OCI-LY7 (cell line): ENCODE results near the gene FAM240B. TPM values are rescaled to one million over a fixed set of nuclear protein-coding genes. Genes with fewer than 3 reads are reported as not detected.

Experiments
- BruUV-seq: library from RNA; stranded (reverse); fragments of 400-500 nt; replicated peaks from 2 replicates; lab custom pipeline; 2021; lab: Mats Ljungman, UMichigan
- CTCF ChIA-PET: fragments of 300-600 bp; sonication (Branson Sonifier 250); formaldehyde crosslinking; loops from one replicate; lab custom pipeline; 2022; ENCODE audit warnings: antibody characterized with exemption; ENCODE audit not compliant: unreplicated experiment; lab: Charles Lee
- POLR2A ChIA-PET: fragments of 300-600 bp; sonication (Branson Sonifier 250); formaldehyde crosslinking; loops from one replicate; lab custom pipeline; 2022; ENCODE audit warnings: antibody characterized with exemption; lab: Charles Lee
- DNase-seq: peaks from one replicate; pipeline ENCODE4 v3.0.0-alpha.2; 2015; ENCODE audit warnings: low spot score
- H2AFZ ChIP-seq: fragments of 200-600 bp; sonication (generic), shearing (Covaris generic); 2 replicates; pipeline ENCODE4 v1.6.1; 2014; ENCODE audit warnings: mild to moderate bottlenecking, antibody characterized with exemption, low read length, moderate library complexity
- H3K27ac ChIP-seq: fragments of 200-600 bp; sonication (generic); 2 replicates; pipeline ENCODE4 v1.5.1; 2014; ENCODE audit warnings: mixed run types, low read depth, mild to moderate bottlenecking, moderate library complexity, low read length, inconsistent platforms; ENCODE audit not compliant: poor library complexity, severe bottlenecking
- H3K36me3 ChIP-seq: fragments of 200-600 bp; sonication (generic); 2 replicates; pipeline ENCODE4 v1.6.1; 2014; ENCODE audit warnings: mild to moderate bottlenecking, antibody characterized with exemption, low read length, moderate library complexity, mixed read lengths; ENCODE audit not compliant: insufficient read depth
- H3K4me1 ChIP-seq: fragments of 200-600 bp; sonication (generic); 2 replicates; pipeline ENCODE4 v1.5.1; 2014; ENCODE audit warnings: mild to moderate bottlenecking, low read length; ENCODE audit not compliant: insufficient read depth, poor library complexity, severe bottlenecking
- H3K4me2 ChIP-seq: fragments of 200-600 bp; sonication (generic); 2 replicates; pipeline ENCODE4 v1.6.1; 2014; ENCODE audit warnings: mild to moderate bottlenecking, low read length
- H3K4me3 ChIP-seq: fragments of 200-600 bp; sonication (generic); 2 replicates; pipeline ENCODE4 v1.5.1; 2014; ENCODE audit warnings: mild to moderate bottlenecking, low read depth, low read length; ENCODE audit not compliant: poor library complexity, severe bottlenecking
- H3K79me2 ChIP-seq: fragments of 200-600 bp; sonication (generic); 2 replicates; pipeline ENCODE4 v1.6.1; 2016; ENCODE audit warnings: low read depth, mild to moderate bottlenecking, low read length, moderate library complexity, mixed read lengths; ENCODE audit not compliant: insufficient read depth
- H3K9me2 ChIP-seq: fragments of 200-600 bp; sonication (generic); 2 replicates; pipeline ENCODE4 v1.6.1; 2016; ENCODE audit warnings: mild to moderate bottlenecking, low read length, mixed read lengths; ENCODE audit not compliant: insufficient read depth
- H3K9me3 ChIP-seq: fragments of 200-600 bp; sonication (generic); 2 replicates; pipeline ENCODE4 v1.6.1; 2014; ENCODE audit warnings: mild to moderate bottlenecking, mixed run types, low read length, mixed read lengths
- H4K20me1 ChIP-seq: fragments of 200-600 bp; sonication (generic); 2 replicates; pipeline ENCODE4 v1.6.1; 2014; ENCODE audit warnings: mild to moderate bottlenecking, antibody characterized with exemption, low read length, moderate library complexity, mixed read lengths; ENCODE audit not compliant: insufficient read depth
- EZH2phosphoT487 ChIP-seq: fragments of 200-600 bp; sonication (generic); IDR thresholded peaks from 2 replicates; pipeline ENCODE4 v1.6.1; 2018; ENCODE audit warnings: low read depth, borderline replicate concordance, mild to moderate bottlenecking, mixed run types, antibody characterized with exemption, low read length, moderate library complexity, mixed read lengths
- intact Hi-C: fragments of 100-400 bp; cut with micrococcal nuclease; formaldehyde crosslinking; loops from one replicate; pipeline ENCODE4 v1.10.0; 2022; ENCODE audit not compliant: unreplicated experiment
- total RNA-seq, 2 experiments: library from RNA; depleted of rRNA in 1 of 2; stranded (reverse); fragments of >200 nt in 1 of 2; shearing (Covaris generic) in 1 of 2; gene quantifications; 2 replicates each; pipeline ENCODE4 v1.2.3, GENCODE V29; 2014 to 2022
- TF ChIP-seq, protein P1 (sequence below): fragments of 200-600 bp; sonication (generic); conservative IDR thresholded peaks from 2 replicates; pipeline ENCODE4 v1.5.1; 2014; ENCODE audit warnings: mild to moderate bottlenecking, antibody characterized with exemption, low read length, moderate library complexity, mixed read lengths

The FAM240B gene
- total RNA-seq, 2 experiments from 2014 or later, result not detected

DNA sequence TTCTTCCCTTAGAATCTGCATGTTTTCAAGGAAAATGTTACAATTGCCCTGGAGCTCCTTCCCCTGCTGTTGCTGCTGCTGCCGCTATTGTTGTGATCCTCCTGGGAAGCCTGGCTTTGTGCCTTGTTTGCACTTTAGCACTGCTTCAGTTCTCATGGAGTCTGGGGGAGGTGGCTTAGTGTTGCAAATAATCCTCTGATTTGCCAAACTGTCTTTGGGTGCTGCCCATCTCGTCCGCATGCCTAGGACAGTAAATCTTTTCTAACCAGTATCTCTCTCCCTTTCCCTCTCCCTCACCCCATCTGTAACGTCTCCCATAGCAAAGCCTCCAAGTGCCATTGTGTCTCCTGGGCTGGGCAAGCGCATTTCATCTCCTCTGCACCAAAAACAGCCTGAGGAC, 30.3 kb downstream of the FAM240B start:
- intact Hi-C loops, result loop anchor here (5.0 kb wide), 1 partner anchor 53 kb away; no protein-coding TSS in a partner anchor
- no peaks in the 10 kb centered on the region for H4K20me1 ChIP-seq
- no peak overlapping the region for H3K4me3 ChIP-seq
- BruUV-seq, result no TSS peak
- DNase-seq, result no peak
- no peak for TF ChIP-seq EZH2phosphoT487
- TF ChIP-seq, protein P1, sequence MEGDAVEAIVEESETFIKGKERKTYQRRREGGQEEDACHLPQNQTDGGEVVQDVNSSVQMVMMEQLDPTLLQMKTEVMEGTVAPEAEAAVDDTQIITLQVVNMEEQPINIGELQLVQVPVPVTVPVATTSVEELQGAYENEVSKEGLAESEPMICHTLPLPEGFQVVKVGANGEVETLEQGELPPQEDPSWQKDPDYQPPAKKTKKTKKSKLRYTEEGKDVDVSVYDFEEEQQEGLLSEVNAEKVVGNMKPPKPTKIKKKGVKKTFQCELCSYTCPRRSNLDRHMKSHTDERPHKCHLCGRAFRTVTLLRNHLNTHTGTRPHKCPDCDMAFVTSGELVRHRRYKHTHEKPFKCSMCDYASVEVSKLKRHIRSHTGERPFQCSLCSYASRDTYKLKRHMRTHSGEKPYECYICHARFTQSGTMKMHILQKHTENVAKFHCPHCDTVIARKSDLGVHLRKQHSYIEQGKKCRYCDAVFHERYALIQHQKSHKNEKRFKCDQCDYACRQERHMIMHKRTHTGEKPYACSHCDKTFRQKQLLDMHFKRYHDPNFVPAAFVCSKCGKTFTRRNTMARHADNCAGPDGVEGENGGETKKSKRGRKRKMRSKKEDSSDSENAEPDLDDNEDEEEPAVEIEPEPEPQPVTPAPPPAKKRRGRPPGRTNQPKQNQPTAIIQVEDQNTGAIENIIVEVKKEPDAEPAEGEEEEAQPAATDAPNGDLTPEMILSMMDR, result no peak
- no peaks in the 10 kb centered on the region for H3K9me2 ChIP-seq
- no peaks in the 10 kb centered on the region for H3K36me3 ChIP-seq
- no peaks in the 10 kb centered on the region for H3K4me1 ChIP-seq
- no peaks in the 10 kb centered on the region for H3K9me3 ChIP-seq
- CTCF ChIA-PET, result no interaction called here
- no peak overlapping the region for H3K4me2 ChIP-seq
- no peak overlapping the region for H2AFZ ChIP-seq
- no peak overlapping the region for H3K27ac ChIP-seq
- POLR2A ChIA-PET, result interaction anchor here (1.1 kb wide), 1 partner anchor 15 kb away, joined by 4 read pairs; no protein-coding TSS in a partner anchor
- H3K79me2 ChIP-seq, result no peaks in the 10 kb centered on the region

DNA sequence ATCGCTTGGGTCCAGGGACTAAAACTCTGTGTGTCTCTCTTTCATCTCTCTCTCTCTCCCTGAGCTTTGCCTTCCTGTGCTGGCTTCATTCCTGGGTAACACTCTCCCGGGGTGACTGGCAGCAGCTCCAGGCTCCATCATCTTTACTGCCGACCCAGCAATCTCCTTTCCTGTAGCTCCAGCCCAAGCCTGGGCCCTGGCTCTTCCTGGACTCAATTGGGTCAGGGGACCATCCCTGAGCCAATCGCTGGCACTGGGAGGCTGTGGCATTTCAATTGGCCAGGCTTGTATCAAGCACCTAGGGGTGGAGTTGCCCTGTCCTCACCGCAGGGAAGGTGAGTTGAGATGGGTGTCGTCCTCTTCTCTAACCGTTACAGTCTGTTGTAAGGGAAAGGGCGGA, 31.9 kb downstream of the FAM240B start:
- H3K4me2 ChIP-seq, result no peak overlapping the region
- H3K79me2 ChIP-seq, result no peaks in the 10 kb centered on the region
- TF ChIP-seq EZH2phosphoT487, result no peak
- TF ChIP-seq, protein P1, result no peak
- H3K4me1 ChIP-seq, result no peaks in the 10 kb centered on the region
- POLR2A ChIA-PET, result no interaction called here
- DNase-seq, result no peak
- no peaks in the 10 kb centered on the region for H3K9me3 ChIP-seq
- H3K27ac ChIP-seq, result no peak overlapping the region
- no peaks in the 10 kb centered on the region for H4K20me1 ChIP-seq
- no TSS peak for BruUV-seq
- no peak overlapping the region for H3K4me3 ChIP-seq
- H2AFZ ChIP-seq, result no peak overlapping the region
- intact Hi-C loops, result no loop called here
- CTCF ChIA-PET, result no interaction called here
- H3K36me3 ChIP-seq, result no peaks in the 10 kb centered on the region
- H3K9me2 ChIP-seq, result no peaks in the 10 kb centered on the region

DNA sequence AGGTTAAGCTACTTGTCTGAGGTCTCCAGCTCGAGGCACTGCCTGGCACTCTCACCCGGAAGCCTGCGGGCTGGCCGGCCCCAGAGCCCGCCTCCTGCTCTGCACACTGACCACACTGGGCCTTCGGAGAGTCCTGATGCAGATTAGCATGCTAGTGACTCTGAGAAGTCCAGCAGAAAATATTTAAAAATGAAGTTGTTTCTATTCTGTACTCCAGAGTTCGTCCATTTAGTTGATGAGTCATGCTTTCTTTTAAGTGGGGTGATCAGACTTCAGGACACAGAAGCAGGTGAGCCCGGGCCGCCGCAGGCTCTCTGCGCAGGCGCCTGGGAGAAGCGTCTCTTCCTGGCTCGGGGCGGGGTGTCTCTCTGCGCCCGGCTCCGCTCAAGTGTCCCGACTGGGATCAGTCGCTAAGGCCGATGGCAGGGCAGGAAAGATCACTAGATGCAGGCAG, 32.5 kb downstream of the FAM240B start:
- no peaks in the 10 kb centered on the region for H3K36me3 ChIP-seq
- BruUV-seq, result no TSS peak
- CTCF ChIA-PET, result no interaction called here
- no peaks in the 10 kb centered on the region for H3K4me1 ChIP-seq
- TF ChIP-seq EZH2phosphoT487, result no peak
- TF ChIP-seq, protein P1, result no peak
- H2AFZ ChIP-seq, result no peak overlapping the region
- no peak overlapping the region for H3K4me2 ChIP-seq
- H3K4me3 ChIP-seq, result no peak overlapping the region
- POLR2A ChIA-PET, result interaction anchor here (0.7 kb wide), 1 partner anchor 1467 kb away, joined by 3 read pairs; no protein-coding TSS in a partner anchor
- H3K79me2 ChIP-seq, result no peaks in the 10 kb centered on the region
- no peaks in the 10 kb centered on the region for H4K20me1 ChIP-seq
- H3K27ac ChIP-seq, result no peak overlapping the region
- DNase-seq, result no peak
- H3K9me3 ChIP-seq, result no peaks in the 10 kb centered on the region
- intact Hi-C loops, result no loop called here
- no peaks in the 10 kb centered on the region for H3K9me2 ChIP-seq
